ENCODE results near the gene CEND1. TPM values are rescaled to one million over a fixed set of nuclear protein-coding genes. Genes with fewer than 3 reads are reported as not detected.

Gene CEND1
- polyA plus RNA-seq, 1 experiment = 0.55 TPM

DNA sequence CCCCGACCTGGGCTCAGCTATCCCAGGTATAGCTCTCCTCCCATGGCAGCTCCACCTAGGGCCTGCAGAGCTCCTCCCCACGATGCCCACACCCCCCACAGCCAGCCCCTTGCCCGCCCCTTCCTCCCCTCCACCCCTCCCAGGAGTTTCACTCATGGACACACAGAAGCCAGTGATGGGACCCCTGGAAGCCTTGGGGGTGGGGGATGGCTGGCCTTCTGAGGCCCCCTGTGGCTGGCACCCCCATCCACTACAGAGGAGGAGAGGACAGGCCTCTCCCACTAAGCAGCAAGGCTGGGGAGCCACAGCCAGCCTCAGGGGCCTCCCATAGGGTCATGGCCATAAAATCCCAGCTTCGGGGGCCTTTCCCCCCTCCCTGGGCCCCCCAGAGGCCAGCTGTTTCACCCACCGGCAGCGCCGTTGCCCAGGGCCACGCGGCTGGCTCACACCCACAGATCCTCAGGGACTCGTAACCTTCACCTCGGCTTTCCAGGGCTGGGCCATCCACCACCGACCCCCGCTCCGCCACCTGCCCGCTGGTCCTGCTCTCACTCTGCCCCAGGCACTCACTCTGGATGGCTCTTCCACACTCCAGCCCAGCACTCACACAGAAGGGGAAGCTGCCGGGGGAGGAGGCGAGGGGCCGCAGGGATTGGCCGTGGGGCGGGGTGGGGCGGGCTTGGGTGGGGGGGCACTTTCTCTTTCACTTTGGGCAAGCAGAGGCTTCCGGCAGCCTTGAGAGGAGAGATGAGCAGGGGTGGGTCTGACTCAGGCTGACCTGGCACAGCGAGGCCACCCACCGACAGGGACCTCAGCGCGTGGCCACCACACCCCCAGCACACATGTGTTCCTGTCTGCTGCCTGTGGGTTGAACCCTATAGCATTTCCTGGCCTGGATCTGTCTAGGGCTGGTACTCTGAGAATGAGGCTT lies 6.0 kb upstream of the CEND1 start:
- POLR2A ChIA-PET = interaction anchor here (0.6 to 2.5 kb wide), 4 partner anchors 13 to 220 kb away, joined by 3 to 18 read pairs (median 6); partner anchors contain the start of gene RPLP2
- DNase-seq (ENCODE audit: low read depth, low spot score) = peak; percentile 48
- Histone ChIP-seq H3K27me3 (ENCODE audit: control insufficient read depth, insufficient read depth, low read length) (no peaks in the 10 kb centered on the region), H3K27ac (ENCODE audit: low read depth, low read length) (peak overlapping the region; percentile 85), H3K4me3 (ENCODE audit: low read depth, low read length) (peak overlapping the region; percentile 78), H3K9me3 (ENCODE audit: control insufficient read depth, insufficient read depth, low read length) (no peaks in the 10 kb centered on the region; the same call in 1 of the 2 replicates)
- TF ChIP-seq, protein P1, sequence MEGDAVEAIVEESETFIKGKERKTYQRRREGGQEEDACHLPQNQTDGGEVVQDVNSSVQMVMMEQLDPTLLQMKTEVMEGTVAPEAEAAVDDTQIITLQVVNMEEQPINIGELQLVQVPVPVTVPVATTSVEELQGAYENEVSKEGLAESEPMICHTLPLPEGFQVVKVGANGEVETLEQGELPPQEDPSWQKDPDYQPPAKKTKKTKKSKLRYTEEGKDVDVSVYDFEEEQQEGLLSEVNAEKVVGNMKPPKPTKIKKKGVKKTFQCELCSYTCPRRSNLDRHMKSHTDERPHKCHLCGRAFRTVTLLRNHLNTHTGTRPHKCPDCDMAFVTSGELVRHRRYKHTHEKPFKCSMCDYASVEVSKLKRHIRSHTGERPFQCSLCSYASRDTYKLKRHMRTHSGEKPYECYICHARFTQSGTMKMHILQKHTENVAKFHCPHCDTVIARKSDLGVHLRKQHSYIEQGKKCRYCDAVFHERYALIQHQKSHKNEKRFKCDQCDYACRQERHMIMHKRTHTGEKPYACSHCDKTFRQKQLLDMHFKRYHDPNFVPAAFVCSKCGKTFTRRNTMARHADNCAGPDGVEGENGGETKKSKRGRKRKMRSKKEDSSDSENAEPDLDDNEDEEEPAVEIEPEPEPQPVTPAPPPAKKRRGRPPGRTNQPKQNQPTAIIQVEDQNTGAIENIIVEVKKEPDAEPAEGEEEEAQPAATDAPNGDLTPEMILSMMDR (IDR thresholded peaks at IDR 0.05; ENCODE audit: low read depth, low read length) = no peak
- CTCF ChIA-PET = interaction anchor here (1.5 kb wide), 1 partner anchor 12 kb away, joined by 5 read pairs; no protein-coding TSS in a partner anchor

DNA sequence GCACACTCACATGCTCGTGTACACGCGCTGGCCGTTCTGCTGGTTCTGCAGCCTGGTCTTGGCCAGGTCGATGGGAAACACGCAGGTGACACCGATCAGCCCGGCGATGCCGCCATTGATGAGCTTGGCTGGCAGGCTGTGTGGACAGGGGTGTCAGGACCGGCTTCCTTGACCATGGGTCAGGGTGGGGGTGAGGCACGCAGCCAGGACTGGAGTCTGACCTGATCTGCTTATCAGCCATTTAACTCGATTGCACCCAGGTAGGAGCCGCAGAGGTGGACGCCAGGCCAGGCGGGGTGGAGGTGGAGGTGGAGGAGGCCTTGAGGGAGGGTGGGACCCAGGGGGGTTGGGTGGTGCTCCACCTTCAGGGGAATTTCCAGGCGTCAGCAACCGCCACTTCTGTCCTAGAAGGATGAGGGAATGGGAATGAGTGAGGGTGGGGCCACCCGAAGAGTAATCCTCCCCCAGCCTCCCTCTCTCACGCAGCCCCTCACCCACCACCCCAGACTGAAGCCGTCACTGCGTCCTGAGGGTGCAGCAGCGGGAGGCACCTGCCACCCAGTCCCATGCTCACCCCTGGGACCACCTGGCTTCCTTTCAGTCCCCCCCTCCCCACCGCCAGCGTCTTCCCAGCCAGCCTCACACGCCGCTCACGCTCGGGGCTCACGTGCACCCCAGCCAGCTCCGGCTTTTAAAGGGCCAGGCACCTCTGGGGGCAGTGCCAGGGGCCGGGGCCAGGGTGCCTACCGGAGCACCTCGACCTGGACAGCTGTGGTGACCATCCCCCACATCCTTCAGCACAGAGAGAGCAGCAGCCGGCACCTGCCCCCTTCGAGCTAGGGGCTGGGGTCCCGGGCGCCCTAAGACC lies 5.1 kb upstream of the CEND1 start:
- H3K4me3 ChIP-seq (ENCODE audit: low read depth, low read length) = peak overlapping the region; percentile 78
- no peaks in the 10 kb centered on the region for H3K27me3 ChIP-seq (ENCODE audit: control insufficient read depth, insufficient read depth, low read length)
- no peak overlapping the region for H3K27ac ChIP-seq (ENCODE audit: low read depth, low read length)
- ChIA-PET CTCF (interaction anchor here (1.5 kb wide), 1 partner anchor 12 kb away, joined by 5 read pairs; no protein-coding TSS in a partner anchor), POLR2A (interaction anchor here (0.6 to 2.5 kb wide), 2 partner anchors 14 to 219 kb away, joined by 3 to 18 read pairs; partner anchors contain the start of gene RPLP2)
- no peak for DNase-seq (ENCODE audit: low read depth, low spot score)
- TF ChIP-seq, protein P1 (IDR thresholded peaks at IDR 0.05; ENCODE audit: low read depth, low read length) = no peak
- H3K9me3 ChIP-seq (ENCODE audit: control insufficient read depth, insufficient read depth, low read length) = no peaks in the 10 kb centered on the region; the same call in 1 of the 2 replicates

DNA sequence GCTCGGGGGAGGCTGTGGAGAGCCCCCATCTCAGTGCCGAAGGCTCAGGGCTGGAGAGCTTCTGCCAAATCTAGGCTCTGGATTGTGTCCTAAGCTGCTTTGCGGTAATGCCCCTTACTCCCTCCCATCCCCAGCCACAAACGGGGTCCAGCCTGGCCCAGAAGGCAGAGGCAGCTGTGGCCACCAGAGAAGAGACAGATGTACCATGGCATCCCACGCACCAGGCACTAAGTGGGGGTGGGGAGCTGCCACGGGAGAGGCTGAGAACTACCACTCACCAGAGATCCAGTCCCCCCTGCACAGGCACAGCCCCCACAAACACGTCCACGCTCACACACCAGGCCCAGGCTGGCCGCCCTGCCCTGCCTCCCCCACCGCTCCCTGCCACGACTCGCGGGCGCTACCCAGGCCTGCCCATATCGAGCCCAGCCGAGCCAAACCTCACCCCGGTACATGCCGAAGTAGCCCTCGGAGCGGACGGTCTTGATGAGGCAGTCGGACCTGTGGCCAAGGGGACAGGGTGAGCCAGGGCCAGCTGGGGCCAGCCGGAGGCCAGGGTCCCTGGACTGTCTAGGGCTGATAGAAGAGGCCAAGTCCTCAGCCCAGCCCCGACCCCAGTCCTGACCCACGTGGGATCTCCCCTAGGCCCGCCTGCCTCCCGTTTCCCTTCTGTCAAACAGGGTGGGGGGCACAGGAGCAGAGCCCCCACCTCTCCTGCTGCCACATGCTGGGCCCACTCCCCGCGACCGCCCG lies 4.3 kb upstream of the CEND1 start:
- H3K27ac ChIP-seq (ENCODE audit: low read depth, low read length) = no peak overlapping the region
- DNase-seq (ENCODE audit: low read depth, low spot score) = no peak
- POLR2A ChIA-PET = interaction anchor here (0.5 kb wide), 1 partner anchor 15 kb away, joined by 4 read pairs; no protein-coding TSS in a partner anchor
- H3K4me3 ChIP-seq (ENCODE audit: low read depth, low read length) = no peak overlapping the region
- TF ChIP-seq, protein P1 (IDR thresholded peaks at IDR 0.05; ENCODE audit: low read depth, low read length) = no peak
- H3K9me3 ChIP-seq (ENCODE audit: control insufficient read depth, insufficient read depth, low read length) = no peaks in the 10 kb centered on the region; the same call in 1 of the 2 replicates
- no peaks in the 10 kb centered on the region for H3K27me3 ChIP-seq (ENCODE audit: control insufficient read depth, insufficient read depth, low read length)
- CTCF ChIA-PET = no interaction called here

DNA sequence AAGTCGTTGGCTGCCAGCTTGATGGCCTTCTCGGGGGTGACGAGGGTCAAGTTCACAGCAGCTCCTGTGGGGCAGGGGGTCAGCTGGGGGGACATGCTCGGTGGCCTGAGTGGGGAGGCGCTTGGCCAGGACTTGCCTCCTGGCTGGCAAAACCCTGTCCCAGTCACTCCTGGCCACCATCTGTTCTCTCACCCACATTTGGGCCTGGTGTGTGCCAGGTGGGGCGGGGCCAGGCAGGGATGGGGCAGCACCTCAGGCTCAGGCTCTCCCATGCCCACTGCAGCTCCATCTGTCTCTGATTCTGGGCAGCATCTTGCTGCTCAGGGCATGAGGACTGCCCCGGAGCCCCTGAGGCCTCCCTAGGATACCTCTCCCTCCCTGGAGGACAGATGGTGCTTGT lies 3.7 kb upstream of the CEND1 start:
- CTCF ChIA-PET = no interaction called here
- no peak for DNase-seq (ENCODE audit: low read depth, low spot score)
- Histone ChIP-seq H3K27me3 (ENCODE audit: control insufficient read depth, insufficient read depth, low read length) (no peaks in the 10 kb centered on the region), H3K27ac (ENCODE audit: low read depth, low read length) (no peak overlapping the region), H3K4me3 (ENCODE audit: low read depth, low read length) (no peak overlapping the region), H3K9me3 (ENCODE audit: control insufficient read depth, insufficient read depth, low read length) (no peaks in the 10 kb centered on the region; the same call in 1 of the 2 replicates)
- POLR2A ChIA-PET = no interaction called here
- TF ChIP-seq, protein P1 (IDR thresholded peaks at IDR 0.05; ENCODE audit: low read depth, low read length) = no peak

All from AG04450 (cell line).